Transverse colon (tissue), 3 donors: ENCODE results near the gene RGP1.

Source experiments
- EP300 ChIP-seq: sonication (generic); formaldehyde crosslinking; IDR thresholded peaks from one replicate; pipeline ENCODE4 v1.6.1; 2017; ENCODE audit warnings: antibody characterized with exemption, low read depth
- POLR2A ChIP-seq: fragments of 450-650 bp; IDR thresholded peaks from one replicate; pipeline ENCODE4 v1.6.1; 2016; ENCODE audit warnings: antibody characterized with exemption, mild to moderate bottlenecking, moderate library complexity
- TF ChIP-seq, protein P1 (sequence below), 5 experiments: fragments of 200-600 bp in 3 of 5; fragments of 450-650 bp in 2 of 5; sonication (generic) in 3 of 5; IDR thresholded peaks; 1 replicate in 2 of 5; 2 replicates in 3 of 5; pipeline ENCODE4 v1.5.1; 2016 to 2017; ENCODE audit warnings: antibody characterized with exemption in 5 of 5, inconsistent platforms in 3 of 5, mild to moderate bottlenecking in 2 of 5, moderate library complexity in 1 of 5

DNA sequence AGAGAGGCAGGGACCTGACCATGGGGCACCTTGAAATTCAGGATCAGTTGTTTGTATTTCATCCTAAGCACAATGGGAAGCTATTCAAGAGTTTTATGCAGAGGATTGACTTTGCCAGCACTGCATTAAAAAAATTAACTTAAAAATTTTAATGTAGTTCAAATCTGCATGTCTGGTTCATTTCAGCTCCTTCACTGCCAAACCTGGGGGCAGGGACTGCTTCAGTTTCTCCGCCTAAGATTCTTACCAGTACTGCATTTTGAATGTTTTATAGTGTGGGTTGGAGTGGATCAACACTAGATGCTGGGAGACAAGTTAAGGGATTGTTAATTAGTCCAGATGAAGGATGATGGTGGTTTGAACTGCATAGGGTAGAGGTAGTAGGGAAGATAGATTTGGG lies 20.7 kb downstream of the RGP1 start:
- no peak for TF ChIP-seq POLR2A
- TF ChIP-seq EP300, result no peak
- TF ChIP-seq, protein P1, sequence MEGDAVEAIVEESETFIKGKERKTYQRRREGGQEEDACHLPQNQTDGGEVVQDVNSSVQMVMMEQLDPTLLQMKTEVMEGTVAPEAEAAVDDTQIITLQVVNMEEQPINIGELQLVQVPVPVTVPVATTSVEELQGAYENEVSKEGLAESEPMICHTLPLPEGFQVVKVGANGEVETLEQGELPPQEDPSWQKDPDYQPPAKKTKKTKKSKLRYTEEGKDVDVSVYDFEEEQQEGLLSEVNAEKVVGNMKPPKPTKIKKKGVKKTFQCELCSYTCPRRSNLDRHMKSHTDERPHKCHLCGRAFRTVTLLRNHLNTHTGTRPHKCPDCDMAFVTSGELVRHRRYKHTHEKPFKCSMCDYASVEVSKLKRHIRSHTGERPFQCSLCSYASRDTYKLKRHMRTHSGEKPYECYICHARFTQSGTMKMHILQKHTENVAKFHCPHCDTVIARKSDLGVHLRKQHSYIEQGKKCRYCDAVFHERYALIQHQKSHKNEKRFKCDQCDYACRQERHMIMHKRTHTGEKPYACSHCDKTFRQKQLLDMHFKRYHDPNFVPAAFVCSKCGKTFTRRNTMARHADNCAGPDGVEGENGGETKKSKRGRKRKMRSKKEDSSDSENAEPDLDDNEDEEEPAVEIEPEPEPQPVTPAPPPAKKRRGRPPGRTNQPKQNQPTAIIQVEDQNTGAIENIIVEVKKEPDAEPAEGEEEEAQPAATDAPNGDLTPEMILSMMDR (IDR thresholded peaks at IDR 0.05), result no peak
